ENCODE results near the gene ACTL7A. TPM values are rescaled to one million over a fixed set of nuclear protein-coding genes. Genes with fewer than 3 reads are reported as not detected.

ACTL7A gene
- total RNA-seq, 1 donor = not detected

DNA sequence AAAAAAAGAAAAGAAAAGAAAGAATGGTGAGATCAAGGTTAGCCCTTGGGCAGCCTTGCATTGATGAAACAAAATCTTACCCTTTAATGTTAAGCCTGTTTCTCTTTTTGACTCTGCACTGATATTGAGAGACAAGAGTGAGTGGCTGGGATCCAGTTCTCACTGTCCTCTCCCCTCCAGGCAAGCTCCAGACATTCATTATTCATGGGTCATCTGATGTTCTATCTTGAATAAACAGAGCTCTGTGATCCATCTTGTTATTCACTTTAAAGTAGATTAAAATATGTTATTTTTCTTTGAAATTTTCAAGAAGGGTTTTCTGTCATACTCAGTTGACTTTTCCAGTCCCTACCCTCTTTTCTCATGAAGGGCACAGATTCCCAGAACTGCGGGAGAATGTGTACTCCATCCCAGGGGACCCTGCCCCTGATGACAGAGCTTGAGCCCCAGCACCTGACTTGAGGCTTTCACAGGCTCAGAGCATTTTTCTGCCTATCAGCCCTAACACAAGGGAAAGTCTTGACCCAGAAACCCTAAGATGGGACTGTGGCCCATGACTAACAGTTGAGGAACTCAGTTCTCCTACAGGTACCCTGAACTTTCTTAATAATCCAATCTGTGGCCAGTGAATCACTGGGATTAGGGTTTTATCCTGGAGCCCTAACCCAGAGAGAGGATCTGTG is 30.4 kb upstream of the ACTL7A start:
- TF ChIP-seq, protein P1, sequence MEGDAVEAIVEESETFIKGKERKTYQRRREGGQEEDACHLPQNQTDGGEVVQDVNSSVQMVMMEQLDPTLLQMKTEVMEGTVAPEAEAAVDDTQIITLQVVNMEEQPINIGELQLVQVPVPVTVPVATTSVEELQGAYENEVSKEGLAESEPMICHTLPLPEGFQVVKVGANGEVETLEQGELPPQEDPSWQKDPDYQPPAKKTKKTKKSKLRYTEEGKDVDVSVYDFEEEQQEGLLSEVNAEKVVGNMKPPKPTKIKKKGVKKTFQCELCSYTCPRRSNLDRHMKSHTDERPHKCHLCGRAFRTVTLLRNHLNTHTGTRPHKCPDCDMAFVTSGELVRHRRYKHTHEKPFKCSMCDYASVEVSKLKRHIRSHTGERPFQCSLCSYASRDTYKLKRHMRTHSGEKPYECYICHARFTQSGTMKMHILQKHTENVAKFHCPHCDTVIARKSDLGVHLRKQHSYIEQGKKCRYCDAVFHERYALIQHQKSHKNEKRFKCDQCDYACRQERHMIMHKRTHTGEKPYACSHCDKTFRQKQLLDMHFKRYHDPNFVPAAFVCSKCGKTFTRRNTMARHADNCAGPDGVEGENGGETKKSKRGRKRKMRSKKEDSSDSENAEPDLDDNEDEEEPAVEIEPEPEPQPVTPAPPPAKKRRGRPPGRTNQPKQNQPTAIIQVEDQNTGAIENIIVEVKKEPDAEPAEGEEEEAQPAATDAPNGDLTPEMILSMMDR (IDR thresholded peaks at IDR 0.05; ENCODE audit: extremely low read depth, low read depth, low read length) = no peak
- H4K20me1 ChIP-seq (ENCODE audit: insufficient read depth, low read length) = no peaks in the 10 kb centered on the region
- no peaks in the 10 kb centered on the region for H3K79me2 ChIP-seq (ENCODE audit: insufficient read depth, low read length)
- no peak overlapping the region for H3K27ac ChIP-seq (ENCODE audit: low read depth, low read length)
- H3K4me2 ChIP-seq (ENCODE audit: insufficient read depth, low read length) = no peak overlapping the region
- no peak overlapping the region for H3K4me3 ChIP-seq (ENCODE audit: insufficient read depth, low read length)
- H2AFZ ChIP-seq (ENCODE audit: low read length) = no peak overlapping the region
- no peaks in the 10 kb centered on the region for H3K9me3 ChIP-seq (ENCODE audit: low read depth, low read length)
- no peak for DNase-seq (ENCODE audit: insufficient read length, low spot score, missing footprints)
- H3K4me1 ChIP-seq (ENCODE audit: insufficient read depth, low read length) = peaks cover 7% of the 10 kb centered on the region
- H3K27me3 ChIP-seq (ENCODE audit: insufficient read depth, low read length) = peaks cover 6% of the 10 kb centered on the region
- H3K36me3 ChIP-seq (ENCODE audit: insufficient read depth, low read length) = no peaks in the 10 kb centered on the region

DNA sequence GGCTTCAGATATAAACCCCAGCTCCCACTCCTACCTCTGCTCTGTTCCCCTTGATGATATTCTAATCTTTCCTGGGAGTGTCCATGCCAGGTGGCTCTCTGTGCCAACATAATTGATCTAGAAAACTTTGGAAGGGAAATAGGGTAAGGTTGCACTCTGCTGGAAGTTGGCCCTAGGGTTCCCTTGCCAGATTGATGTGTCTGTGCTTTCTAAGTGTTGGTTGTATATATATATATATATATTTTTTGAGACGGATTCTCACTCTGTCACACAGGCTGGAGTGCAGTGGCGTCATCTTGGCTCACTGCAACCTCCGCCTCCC is 29.9 kb upstream of the ACTL7A start:
- Histone ChIP-seq H2AFZ (ENCODE audit: low read length) (no peak overlapping the region), H3K27ac (ENCODE audit: low read depth, low read length) (no peak overlapping the region), H3K4me1 (ENCODE audit: insufficient read depth, low read length) (peaks cover 7% of the 10 kb centered on the region), H3K9me3 (ENCODE audit: low read depth, low read length) (no peaks in the 10 kb centered on the region), H3K4me3 (ENCODE audit: insufficient read depth, low read length) (no peak overlapping the region), H3K79me2 (ENCODE audit: insufficient read depth, low read length) (no peaks in the 10 kb centered on the region), H3K27me3 (ENCODE audit: insufficient read depth, low read length) (peaks cover 6% of the 10 kb centered on the region), H4K20me1 (ENCODE audit: insufficient read depth, low read length) (no peaks in the 10 kb centered on the region), H3K4me2 (ENCODE audit: insufficient read depth, low read length) (no peak overlapping the region), H3K36me3 (ENCODE audit: insufficient read depth, low read length) (no peaks in the 10 kb centered on the region)
- no peak for DNase-seq (ENCODE audit: insufficient read length, low spot score, missing footprints)
- TF ChIP-seq, protein P1 (IDR thresholded peaks at IDR 0.05; ENCODE audit: extremely low read depth, low read depth, low read length) = no peak

DNA sequence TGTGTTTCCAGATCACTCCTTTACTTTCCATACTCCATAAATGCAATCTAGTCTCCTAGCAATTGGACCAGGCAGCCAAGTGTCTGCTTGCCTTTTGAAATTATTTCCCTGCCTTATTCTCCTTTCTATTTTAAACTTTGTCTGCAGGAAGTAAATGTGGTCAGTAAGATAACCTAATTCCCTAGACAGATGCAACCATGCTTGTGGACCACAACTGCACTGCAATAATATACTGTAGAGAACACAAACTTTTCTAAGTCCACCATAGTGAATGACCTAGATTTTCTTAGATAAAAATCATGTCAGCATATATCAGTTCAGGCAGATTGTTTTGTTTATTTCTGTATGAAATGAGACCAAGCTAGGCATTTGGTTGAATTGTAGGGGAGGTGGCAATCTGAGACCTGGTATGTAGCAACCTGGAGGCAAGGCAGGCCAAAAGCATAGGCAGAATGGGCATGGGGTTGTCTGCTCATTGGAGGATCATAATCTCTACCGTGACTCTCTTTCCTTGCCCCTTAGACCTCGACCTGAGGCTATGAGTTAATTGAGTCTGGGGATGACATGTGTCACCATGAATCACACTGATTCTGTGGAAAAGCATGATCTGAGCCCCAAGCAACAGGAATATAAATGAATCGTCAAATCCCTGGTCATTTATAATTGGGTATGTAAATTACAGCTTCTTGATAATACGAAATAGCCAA is 27.0 kb upstream of the ACTL7A start:
- DNase-seq (ENCODE audit: insufficient read length, low spot score, missing footprints) = no peak
- no peaks in the 10 kb centered on the region for H3K9me3 ChIP-seq (ENCODE audit: low read depth, low read length)

DNA sequence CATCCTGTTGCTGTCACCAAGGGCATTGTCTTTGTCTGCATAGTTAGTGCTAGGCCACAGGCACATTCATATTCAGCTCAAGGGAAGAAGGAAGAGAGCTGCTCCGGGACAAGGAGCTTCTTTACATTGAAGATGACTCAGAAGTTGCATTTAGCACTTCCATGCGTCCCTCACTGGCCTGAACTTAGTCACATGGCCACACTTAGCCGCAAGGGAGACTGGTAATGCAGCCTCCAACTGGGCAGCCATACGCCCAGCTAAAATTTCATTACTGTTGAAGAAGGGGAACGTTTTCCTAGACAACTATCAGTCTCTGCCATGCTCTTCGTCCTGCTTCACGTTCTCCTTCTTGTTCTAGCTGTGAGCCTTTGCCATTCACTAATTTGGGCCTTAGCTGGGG is 26.2 kb upstream of the ACTL7A start:
- Histone ChIP-seq H3K27me3 (ENCODE audit: insufficient read depth, low read length) (no peaks in the 10 kb centered on the region), H3K4me3 (ENCODE audit: insufficient read depth, low read length) (no peak overlapping the region), H2AFZ (ENCODE audit: low read length) (no peak overlapping the region), H3K36me3 (ENCODE audit: insufficient read depth, low read length) (no peaks in the 10 kb centered on the region), H3K27ac (ENCODE audit: low read depth, low read length) (no peak overlapping the region), H3K4me2 (ENCODE audit: insufficient read depth, low read length) (no peak overlapping the region), H3K79me2 (ENCODE audit: insufficient read depth, low read length) (no peaks in the 10 kb centered on the region), H3K4me1 (ENCODE audit: insufficient read depth, low read length) (peaks cover 4% of the 10 kb centered on the region), H4K20me1 (ENCODE audit: insufficient read depth, low read length) (no peaks in the 10 kb centered on the region), H3K9me3 (ENCODE audit: low read depth, low read length) (no peaks in the 10 kb centered on the region)
- TF ChIP-seq, protein P1 (IDR thresholded peaks at IDR 0.05; ENCODE audit: extremely low read depth, low read depth, low read length) = no peak
- no peak for DNase-seq (ENCODE audit: insufficient read length, low spot score, missing footprints)

More for the DNA sequence above, 27.0 kb upstream of the ACTL7A start:
- H3K4me2 ChIP-seq (ENCODE audit: insufficient read depth, low read length) = no peak overlapping the region
- H3K27ac ChIP-seq (ENCODE audit: low read depth, low read length) = no peak overlapping the region
- no peaks in the 10 kb centered on the region for H3K27me3 ChIP-seq (ENCODE audit: insufficient read depth, low read length)
- H2AFZ ChIP-seq (ENCODE audit: low read length) = no peak overlapping the region
- peaks cover 6% of the 10 kb centered on the region for H3K4me1 ChIP-seq (ENCODE audit: insufficient read depth, low read length)
- no peak overlapping the region for H3K4me3 ChIP-seq (ENCODE audit: insufficient read depth, low read length)
- H3K36me3 ChIP-seq (ENCODE audit: insufficient read depth, low read length) = no peaks in the 10 kb centered on the region
- H4K20me1 ChIP-seq (ENCODE audit: insufficient read depth, low read length) = no peaks in the 10 kb centered on the region
- H3K79me2 ChIP-seq (ENCODE audit: insufficient read depth, low read length) = no peaks in the 10 kb centered on the region
- TF ChIP-seq, protein P1 (IDR thresholded peaks at IDR 0.05; ENCODE audit: extremely low read depth, low read depth, low read length) = no peak
